Bronchial epithelial cell (primary cell): ENCODE measurements around the gene VARS1. TPM values are rescaled to one million over a fixed set of nuclear protein-coding genes. Genes with fewer than 3 reads are reported as not detected.
"Not testable (repeated sequence)": the region's sequence is repeated elsewhere in the genome, so short reads cannot be mapped to it uniquely, and the experiment has no call there.

Experiments used
- DNase-seq: peaks from one replicate; pipeline ENCODE4 v3.0.0-alpha.2; 2010; ENCODE audit warnings: low read depth
- FAIRE-seq: peaks from 2 replicates; lab custom pipeline; 2011; peaks lifted over from hg19 to GRCh38; lab: Jason Lieb, UNC
- H3K27me3 ChIP-seq: 2 replicates; pipeline ENCODE4 v1.5.1; 2011; ENCODE audit warnings: low read length; ENCODE audit not compliant: control insufficient read depth, insufficient read depth
- H3K36me3 ChIP-seq: 2 replicates; pipeline ENCODE4 v1.5.1; 2011; ENCODE audit warnings: low read length; ENCODE audit not compliant: control insufficient read depth, insufficient read depth
- H3K4me3 ChIP-seq: 2 replicates; pipeline ENCODE4 v1.5.1; 2011; ENCODE audit warnings: mild to moderate bottlenecking, low read depth, low read length, control low read depth
- total RNA-seq: library from RNA; depleted of rRNA; stranded (reverse); fragments of >200 nt; gene quantifications from 2 replicates; pipeline ENCODE4 v1.2.1, GENCODE V29; 2014
- TF ChIP-seq, protein P1 (sequence below): IDR thresholded peaks from 2 replicates; pipeline ENCODE4 v1.5.1; 2011; ENCODE audit warnings: mild to moderate bottlenecking, moderate library complexity, low read length, control low read depth, inconsistent platforms; ENCODE audit not compliant: insufficient read depth, severe bottlenecking

Gene VARS1
- 40.8 and 53.2 TPM in 2 replicates for total RNA-seq

DNA sequence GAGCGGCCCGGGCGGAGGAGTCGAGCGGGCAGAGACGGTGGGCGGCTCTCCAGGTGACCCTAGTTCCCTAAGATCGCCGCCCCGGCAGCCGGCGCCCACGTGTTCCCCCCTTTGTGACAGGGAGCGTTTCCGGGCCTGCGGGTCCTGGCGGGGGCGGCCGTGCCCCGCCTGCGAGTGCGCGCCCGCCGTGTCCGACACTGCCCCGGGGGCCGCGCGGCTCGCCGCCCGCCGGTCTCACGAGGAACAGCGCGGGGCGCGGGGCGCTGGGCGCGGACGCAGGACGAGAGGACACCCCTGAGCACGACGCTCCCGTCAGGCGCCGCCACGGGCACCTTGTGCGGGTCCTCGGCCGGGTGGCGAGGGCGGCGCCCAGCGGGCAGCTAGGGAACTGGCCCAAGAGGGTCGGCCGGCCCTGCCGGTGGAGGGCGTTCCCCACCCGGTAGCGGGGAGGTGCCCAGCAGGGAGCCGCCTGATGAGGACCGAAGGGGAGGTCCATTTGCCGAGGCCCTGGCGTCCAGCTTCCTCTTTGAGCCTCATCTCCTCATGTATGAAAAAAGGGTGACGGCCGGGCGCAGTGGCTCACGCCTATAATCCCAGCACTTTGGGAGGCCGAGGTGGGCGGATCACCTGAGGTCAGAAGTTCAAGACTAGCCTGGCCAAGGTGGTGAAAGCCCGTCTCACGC lies at the start of gene VARS1:
Gene VARS1 (minus strand): TSS at position 137 of the 683 bp plus-strand sequence. CDS start 535 bp downstream, outside the sequence.
- peaks cover 13% of the 10 kb centered on the region for H3K36me3 ChIP-seq
- FAIRE-seq = no peak
- H3K27me3 ChIP-seq = no peaks in the 10 kb centered on the region
- TF ChIP-seq, protein P1, sequence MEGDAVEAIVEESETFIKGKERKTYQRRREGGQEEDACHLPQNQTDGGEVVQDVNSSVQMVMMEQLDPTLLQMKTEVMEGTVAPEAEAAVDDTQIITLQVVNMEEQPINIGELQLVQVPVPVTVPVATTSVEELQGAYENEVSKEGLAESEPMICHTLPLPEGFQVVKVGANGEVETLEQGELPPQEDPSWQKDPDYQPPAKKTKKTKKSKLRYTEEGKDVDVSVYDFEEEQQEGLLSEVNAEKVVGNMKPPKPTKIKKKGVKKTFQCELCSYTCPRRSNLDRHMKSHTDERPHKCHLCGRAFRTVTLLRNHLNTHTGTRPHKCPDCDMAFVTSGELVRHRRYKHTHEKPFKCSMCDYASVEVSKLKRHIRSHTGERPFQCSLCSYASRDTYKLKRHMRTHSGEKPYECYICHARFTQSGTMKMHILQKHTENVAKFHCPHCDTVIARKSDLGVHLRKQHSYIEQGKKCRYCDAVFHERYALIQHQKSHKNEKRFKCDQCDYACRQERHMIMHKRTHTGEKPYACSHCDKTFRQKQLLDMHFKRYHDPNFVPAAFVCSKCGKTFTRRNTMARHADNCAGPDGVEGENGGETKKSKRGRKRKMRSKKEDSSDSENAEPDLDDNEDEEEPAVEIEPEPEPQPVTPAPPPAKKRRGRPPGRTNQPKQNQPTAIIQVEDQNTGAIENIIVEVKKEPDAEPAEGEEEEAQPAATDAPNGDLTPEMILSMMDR = peak; percentile 89
- H3K4me3 ChIP-seq = peak within 1 kb of the TSS; percentile 95
- peak; percentile 77 for DNase-seq

DNA sequence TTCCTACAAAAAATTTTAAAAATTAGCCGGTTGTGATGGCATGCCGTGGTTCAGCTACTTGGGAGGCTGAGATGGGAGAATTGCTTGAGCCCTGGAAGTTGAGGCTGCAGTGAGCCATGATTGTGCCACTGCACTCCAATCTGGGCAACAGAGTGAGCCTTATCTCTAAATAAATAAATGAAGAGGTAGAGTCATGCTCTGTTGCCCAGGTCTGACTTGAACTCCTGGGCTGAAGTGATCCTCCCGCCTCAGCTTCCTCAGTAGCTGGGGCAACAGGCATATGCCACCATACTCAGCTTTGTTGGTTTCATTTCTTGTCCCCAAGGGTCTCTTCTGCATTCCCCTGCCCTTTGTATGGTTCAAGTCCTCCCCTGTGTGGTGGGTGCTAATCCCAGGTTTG lies 49.0 kb upstream of the VARS1 start:
- DNase-seq (no peak), FAIRE-seq (no peak)
- Histone ChIP-seq H3K4me3 (no peak overlapping the region), H3K36me3 (peaks cover 2% of the 10 kb centered on the region), H3K27me3 (no peaks in the 10 kb centered on the region)
- TF ChIP-seq, protein P1 = no peak

DNA sequence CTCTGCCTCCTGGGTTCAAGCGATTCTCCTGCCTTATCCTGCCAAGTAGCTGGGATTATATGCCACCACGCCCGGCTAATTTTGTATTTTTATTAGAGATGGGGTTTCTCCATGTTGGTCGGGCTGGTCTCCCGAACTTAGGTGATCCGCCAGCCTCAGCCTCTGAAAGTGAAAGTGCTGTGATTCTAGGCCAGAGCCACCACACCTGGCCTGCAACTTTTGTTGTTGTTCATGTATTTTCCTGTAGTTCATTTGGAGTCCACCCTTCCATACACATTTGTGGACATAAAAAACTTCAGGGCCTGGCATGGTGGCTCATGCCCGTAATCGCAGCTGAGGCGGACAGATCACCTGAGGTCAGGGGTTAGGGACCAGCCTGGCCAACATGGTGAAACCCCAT lies 46.5 kb upstream of the VARS1 start:
- FAIRE-seq (no peak), DNase-seq (no peak)
- H3K4me3 ChIP-seq = no peak overlapping the region
- H3K36me3 ChIP-seq = peaks cover 14% of the 10 kb centered on the region
- TF ChIP-seq, protein P1 = no peak
- H3K27me3 ChIP-seq = no peaks in the 10 kb centered on the region

DNA sequence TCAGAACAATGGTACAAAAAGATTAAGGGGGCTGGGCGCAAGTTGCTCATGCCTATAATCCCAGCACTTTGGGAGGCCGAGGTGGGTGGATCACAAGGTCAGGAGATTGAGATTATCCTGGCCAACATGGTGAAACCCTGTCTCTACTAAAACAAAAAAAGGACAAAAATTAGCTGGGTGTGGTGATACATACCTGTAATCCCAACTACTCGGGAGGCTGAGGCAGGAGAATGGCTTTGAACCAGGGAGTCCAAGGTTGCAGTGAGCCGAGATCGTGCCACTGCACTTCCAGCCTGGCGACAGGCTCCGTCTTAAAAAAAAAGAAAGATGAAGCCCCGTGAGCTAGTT lies 44.2 kb upstream of the VARS1 start:
- H3K4me3 ChIP-seq, H3K27me3 ChIP-seq, DNase-seq, FAIRE-seq: not testable (repeated sequence)
- peaks cover 17% of the 10 kb centered on the region for H3K36me3 ChIP-seq

DNA sequence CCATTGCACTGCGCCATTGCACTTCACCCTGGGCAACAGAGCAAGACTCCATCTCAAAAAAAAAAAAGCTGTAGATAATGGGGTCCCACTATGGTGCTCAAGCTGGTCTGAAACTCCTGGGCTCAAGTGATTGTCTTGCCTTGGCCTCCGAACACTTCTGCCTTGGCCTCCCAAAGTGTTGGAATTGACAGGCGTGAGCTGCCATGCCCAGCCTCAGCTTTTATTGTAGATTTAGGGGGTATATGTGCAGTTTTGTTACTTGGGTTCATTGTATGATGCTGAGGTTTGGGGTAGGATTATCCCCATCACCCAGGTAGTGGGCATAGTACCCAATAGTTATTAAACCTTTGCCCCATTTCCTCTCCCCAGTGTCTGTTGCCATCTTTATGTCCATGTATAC lies 43.4 kb upstream of the VARS1 start:
- Histone ChIP-seq H3K4me3 (no peak overlapping the region), H3K27me3 (no peaks in the 10 kb centered on the region), H3K36me3 (peaks cover 17% of the 10 kb centered on the region)
- TF ChIP-seq, protein P1 = no peak
- DNase-seq (no peak), FAIRE-seq (no peak)

DNA sequence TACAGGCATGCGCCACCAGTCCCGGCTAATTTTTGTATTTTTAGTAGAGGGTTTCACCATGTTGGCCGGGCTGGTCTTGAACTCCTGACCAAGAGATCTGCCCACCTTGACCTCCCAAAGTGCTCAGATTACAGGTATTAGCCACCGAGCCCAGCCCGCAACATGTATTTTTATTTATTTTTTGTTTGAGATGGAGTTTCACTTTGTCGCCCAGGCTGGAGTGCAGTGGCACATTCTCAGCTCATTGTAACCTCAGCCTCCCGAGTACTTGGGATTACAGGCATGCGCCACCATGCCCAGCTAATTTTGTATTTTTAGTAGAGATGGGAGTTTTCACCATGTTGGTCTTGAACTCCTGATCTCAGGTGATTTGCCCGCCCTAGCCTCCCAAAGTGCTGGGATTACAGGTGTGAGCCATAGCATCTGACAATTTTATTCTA lies 42.6 kb upstream of the VARS1 start:
- not testable (repeated sequence) for H3K27me3 ChIP-seq, H3K4me3 ChIP-seq, FAIRE-seq, DNase-seq
- peaks cover 17% of the 10 kb centered on the region for H3K36me3 ChIP-seq
